DND-41 (cell line): Measurements from ENCODE around the gene PLEKHA4.

Source experiments
- EZH2 ChIP-seq: IDR thresholded peaks from 3 replicates; pipeline ENCODE4 v1.6.1; 2012; ENCODE audit warnings: borderline replicate concordance, low read depth, mild to moderate bottlenecking, moderate library complexity, low read length, inconsistent platforms; ENCODE audit not compliant: severe bottlenecking
- TF ChIP-seq, protein P1 (sequence below): IDR thresholded peaks from 2 replicates; pipeline ENCODE4 v1.5.1; 2012; ENCODE audit warnings: borderline replicate concordance, low read length, moderate library complexity, mild to moderate bottlenecking; ENCODE audit not compliant: poor library complexity, severe bottlenecking; ENCODE audit errors: extremely low read depth

DNA sequence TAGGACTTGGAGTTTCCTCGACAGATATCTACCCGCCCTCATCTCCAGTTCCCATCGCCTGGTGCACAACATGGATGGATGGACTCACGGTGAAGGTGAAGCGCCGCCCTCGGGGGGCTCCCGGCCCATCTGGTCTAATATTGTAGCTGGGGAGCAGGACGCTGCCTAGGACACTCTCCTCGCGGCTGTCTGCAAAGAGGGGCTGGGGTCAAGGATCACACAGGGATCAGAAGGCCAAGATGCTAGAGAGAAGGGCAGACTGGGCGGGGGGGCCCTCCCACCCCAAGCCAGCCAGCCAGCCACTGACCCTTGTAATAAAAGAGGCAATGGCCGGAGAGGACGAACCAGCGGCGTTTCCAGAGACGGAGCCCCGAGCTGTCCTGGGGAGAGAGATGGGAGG, 7.1 kb downstream of the PLEKHA4 start:
- TF ChIP-seq, protein P1, sequence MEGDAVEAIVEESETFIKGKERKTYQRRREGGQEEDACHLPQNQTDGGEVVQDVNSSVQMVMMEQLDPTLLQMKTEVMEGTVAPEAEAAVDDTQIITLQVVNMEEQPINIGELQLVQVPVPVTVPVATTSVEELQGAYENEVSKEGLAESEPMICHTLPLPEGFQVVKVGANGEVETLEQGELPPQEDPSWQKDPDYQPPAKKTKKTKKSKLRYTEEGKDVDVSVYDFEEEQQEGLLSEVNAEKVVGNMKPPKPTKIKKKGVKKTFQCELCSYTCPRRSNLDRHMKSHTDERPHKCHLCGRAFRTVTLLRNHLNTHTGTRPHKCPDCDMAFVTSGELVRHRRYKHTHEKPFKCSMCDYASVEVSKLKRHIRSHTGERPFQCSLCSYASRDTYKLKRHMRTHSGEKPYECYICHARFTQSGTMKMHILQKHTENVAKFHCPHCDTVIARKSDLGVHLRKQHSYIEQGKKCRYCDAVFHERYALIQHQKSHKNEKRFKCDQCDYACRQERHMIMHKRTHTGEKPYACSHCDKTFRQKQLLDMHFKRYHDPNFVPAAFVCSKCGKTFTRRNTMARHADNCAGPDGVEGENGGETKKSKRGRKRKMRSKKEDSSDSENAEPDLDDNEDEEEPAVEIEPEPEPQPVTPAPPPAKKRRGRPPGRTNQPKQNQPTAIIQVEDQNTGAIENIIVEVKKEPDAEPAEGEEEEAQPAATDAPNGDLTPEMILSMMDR = no peak
- TF ChIP-seq EZH2 = no peak
